Stomach (tissue), 4 donors: Measurements from ENCODE around the gene RSBN1L.

Experiments
- POLR2A ChIP-seq, 4 donors: fragments of 450-650 bp; IDR thresholded peaks; one replicate each; pipeline ENCODE4 v1.6.1; 2016; ENCODE audit warnings: antibody characterized with exemption in 4 of 4, control low read depth in 2 of 4, mild to moderate bottlenecking in 1 of 4, moderate library complexity in 1 of 4
- POLR2AphosphoS5 ChIP-seq, 3 donors: sonication (generic); formaldehyde crosslinking; IDR thresholded peaks; one replicate each; pipeline ENCODE4 v1.6.1; 2016; ENCODE audit warnings: antibody characterized with exemption in 3 of 3
- TF ChIP-seq, protein P1 (sequence below), 7 experiments: fragments of 450-650 bp in 4 of 7; fragments of 200-600 bp in 3 of 7; sonication (generic) in 3 of 7; IDR thresholded peaks; one replicate each; pipeline ENCODE4 v1.5.1; 2016 to 2019; ENCODE audit warnings: antibody characterized with exemption in 7 of 7, control low read depth in 2 of 7, mild to moderate bottlenecking in 1 of 7

DNA sequence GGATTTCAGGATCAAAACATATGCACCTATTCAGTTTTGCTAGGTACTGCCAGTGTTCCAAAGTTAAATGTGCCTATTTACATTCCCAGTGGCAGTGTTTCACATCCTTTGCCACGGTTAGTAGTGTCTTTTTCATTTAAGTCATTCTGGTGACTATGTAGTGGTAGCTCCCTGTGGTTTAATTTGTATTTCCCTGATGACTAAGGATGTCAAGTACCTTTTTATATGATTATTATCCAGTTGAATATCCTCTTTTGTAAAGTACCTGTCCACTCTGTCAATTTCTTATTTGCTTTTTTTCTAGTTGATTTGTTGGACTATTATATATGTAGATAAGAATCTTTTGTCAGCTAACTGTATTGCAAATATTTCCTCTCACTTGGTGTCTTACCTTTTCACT is 56.9 kb downstream of the RSBN1L start:
- TF ChIP-seq, protein P1, sequence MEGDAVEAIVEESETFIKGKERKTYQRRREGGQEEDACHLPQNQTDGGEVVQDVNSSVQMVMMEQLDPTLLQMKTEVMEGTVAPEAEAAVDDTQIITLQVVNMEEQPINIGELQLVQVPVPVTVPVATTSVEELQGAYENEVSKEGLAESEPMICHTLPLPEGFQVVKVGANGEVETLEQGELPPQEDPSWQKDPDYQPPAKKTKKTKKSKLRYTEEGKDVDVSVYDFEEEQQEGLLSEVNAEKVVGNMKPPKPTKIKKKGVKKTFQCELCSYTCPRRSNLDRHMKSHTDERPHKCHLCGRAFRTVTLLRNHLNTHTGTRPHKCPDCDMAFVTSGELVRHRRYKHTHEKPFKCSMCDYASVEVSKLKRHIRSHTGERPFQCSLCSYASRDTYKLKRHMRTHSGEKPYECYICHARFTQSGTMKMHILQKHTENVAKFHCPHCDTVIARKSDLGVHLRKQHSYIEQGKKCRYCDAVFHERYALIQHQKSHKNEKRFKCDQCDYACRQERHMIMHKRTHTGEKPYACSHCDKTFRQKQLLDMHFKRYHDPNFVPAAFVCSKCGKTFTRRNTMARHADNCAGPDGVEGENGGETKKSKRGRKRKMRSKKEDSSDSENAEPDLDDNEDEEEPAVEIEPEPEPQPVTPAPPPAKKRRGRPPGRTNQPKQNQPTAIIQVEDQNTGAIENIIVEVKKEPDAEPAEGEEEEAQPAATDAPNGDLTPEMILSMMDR (IDR thresholded peaks at IDR 0.05), result no peak
- TF ChIP-seq POLR2AphosphoS5 (IDR thresholded peaks at IDR 0.05) (no peak), POLR2A (IDR thresholded peaks at IDR 0.05) (no peak)
